Mesenchymal stem cell (in vitro differentiated cells and primary cell): ENCODE data around the gene CDK5RAP2.

ENCODE experiments used
- DNase-seq: peaks from one replicate; pipeline ENCODE4 v3.0.0-alpha.2; 2013
- H2AFZ ChIP-seq: one replicate; pipeline ENCODE4 v1.6.1; 2013; ENCODE audit warnings: low read depth, mild to moderate bottlenecking, control low read depth, inconsistent platforms, low read length, moderate library complexity
- H2AK5ac ChIP-seq: 2 replicates; pipeline ENCODE4 v1.6.1; 2013; ENCODE audit warnings: low read length, moderate library complexity, mild to moderate bottlenecking, inconsistent platforms; ENCODE audit not compliant: severe bottlenecking
- H2BK120ac ChIP-seq: one replicate; pipeline ENCODE4 v1.6.1; 2013; ENCODE audit warnings: low read depth, mild to moderate bottlenecking, inconsistent platforms, low read length, moderate library complexity
- H2BK12ac ChIP-seq, 2 experiments: one replicate each; pipeline ENCODE4 v1.6.1; 2013; ENCODE audit warnings: inconsistent platforms in 2 of 2, low read length in 2 of 2, mild to moderate bottlenecking in 2 of 2, moderate library complexity in 2 of 2, control low read depth in 1 of 2
- H2BK15ac ChIP-seq: one replicate; pipeline ENCODE4 v1.6.1; 2013; ENCODE audit warnings: mild to moderate bottlenecking, low read depth, inconsistent platforms; ENCODE audit not compliant: poor library complexity, severe bottlenecking
- H2BK5ac ChIP-seq: 2 replicates; pipeline ENCODE4 v1.6.1; 2013; ENCODE audit warnings: low read depth, mild to moderate bottlenecking, low read length, control low read depth, inconsistent platforms; ENCODE audit not compliant: poor library complexity, severe bottlenecking
- H3K14ac ChIP-seq, 2 experiments: one replicate each; pipeline ENCODE4 v1.6.1; 2013; ENCODE audit warnings: inconsistent platforms in 2 of 2, low read length in 2 of 2, control low read depth in 1 of 2, mild to moderate bottlenecking in 1 of 2, moderate library complexity in 1 of 2
- H3K18ac ChIP-seq, 2 experiments: one replicate each; pipeline ENCODE4 v1.6.1; 2013; ENCODE audit warnings: inconsistent platforms in 2 of 2, low read length in 2 of 2, control low read depth in 1 of 2, low read depth in 1 of 2, mild to moderate bottlenecking in 1 of 2
- H3K23ac ChIP-seq, 2 experiments: one replicate each; pipeline ENCODE4 v1.6.1; 2013; ENCODE audit warnings: inconsistent platforms in 2 of 2, low read length in 2 of 2, mild to moderate bottlenecking in 2 of 2, moderate library complexity in 2 of 2, control low read depth in 1 of 2
- H3K27ac ChIP-seq: 2 replicates; pipeline ENCODE4 v1.5.1; 2013; ENCODE audit warnings: mild to moderate bottlenecking, moderate library complexity, low read length, control low read depth, inconsistent platforms; ENCODE audit not compliant: poor library complexity, severe bottlenecking
- H3K27me3 ChIP-seq, 2 experiments: 2 replicates each; pipeline versions ENCODE4 v1.6.1 to v1.7.0; 2013; ENCODE audit warnings: low read length in 2 of 2, mild to moderate bottlenecking in 2 of 2, moderate library complexity in 2 of 2, control low read depth in 1 of 2, inconsistent platforms in 1 of 2; ENCODE audit not compliant: control insufficient read depth in 1 of 2, insufficient read depth in 1 of 2
- H3K36me3 ChIP-seq, 2 experiments: 2 replicates each; pipeline versions ENCODE4 v1.6.1 to v1.7.0; 2013; ENCODE audit warnings: low read length in 2 of 2, control low read depth in 1 of 2, inconsistent platforms in 1 of 2, low read depth in 1 of 2, mild to moderate bottlenecking in 1 of 2; ENCODE audit not compliant: insufficient read depth in 2 of 2, control insufficient read depth in 1 of 2
- H3K4ac ChIP-seq, 2 experiments: one replicate each; pipeline ENCODE4 v1.6.1; 2013; ENCODE audit warnings: inconsistent platforms in 2 of 2, low read length in 2 of 2, mild to moderate bottlenecking in 2 of 2, moderate library complexity in 2 of 2, control low read depth in 1 of 2, low read depth in 1 of 2
- H3K4me1 ChIP-seq: 2 replicates; pipeline ENCODE4 v1.6.1; 2013; ENCODE audit warnings: low read depth, low read length, control low read depth; ENCODE audit not compliant: control insufficient read depth, insufficient read depth
- H3K4me2 ChIP-seq: 2 replicates; pipeline ENCODE4 v1.6.1; 2013; ENCODE audit warnings: low read length, mild to moderate bottlenecking, inconsistent platforms; ENCODE audit not compliant: poor library complexity, severe bottlenecking
- H3K4me3 ChIP-seq, 2 experiments: 2 replicates each; pipeline versions ENCODE4 v1.5.1 to v1.7.0; 2013; ENCODE audit warnings: low read length in 2 of 2, mild to moderate bottlenecking in 2 of 2, control low read depth in 1 of 2, low read depth in 1 of 2; ENCODE audit not compliant: insufficient read depth in 1 of 2
- H3K79me1 ChIP-seq: replicated peaks from 2 replicates; pipeline ENCODE4 v1.6.1; 2013; ENCODE audit warnings: mild to moderate bottlenecking, control low read depth, low read length, inconsistent platforms; ENCODE audit not compliant: poor library complexity, severe bottlenecking
- H3K9ac ChIP-seq: 2 replicates; pipeline ENCODE4 v1.7.0; 2013; ENCODE audit warnings: mild to moderate bottlenecking, low read length, moderate library complexity
- H3K9me3 ChIP-seq: 2 replicates; pipeline ENCODE4 v1.7.0; 2013; ENCODE audit warnings: mild to moderate bottlenecking, low read length; ENCODE audit not compliant: control insufficient read depth
- H4K8ac ChIP-seq: one replicate; pipeline ENCODE4 v1.6.1; 2013; ENCODE audit warnings: inconsistent platforms, mild to moderate bottlenecking, low read length, moderate library complexity
- H4K91ac ChIP-seq: one replicate; pipeline ENCODE4 v1.6.1; 2013; ENCODE audit warnings: mild to moderate bottlenecking, low read length, inconsistent platforms
- WGBS: methylation state at CpG from one replicate; pipeline ENCODE4 v1.1.7; 2013; ENCODE audit warnings: mixed read lengths; 5-methylcytosine and 5-hydroxymethylcytosine counted together

Gene CDK5RAP2

GRCh38 chr9:120350596-120350995, 229.4 kb downstream of the CDK5RAP2 start:
- H3K4ac ChIP-seq, result no peak overlapping the region
- no peak overlapping the region for H3K27ac ChIP-seq
- no peak overlapping the region for H2BK15ac ChIP-seq
- no peak overlapping the region for H4K8ac ChIP-seq
- H2AK5ac ChIP-seq, result no peak overlapping the region
- no peak overlapping the region for H3K9ac ChIP-seq
- peaks cover 3% of the 10 kb centered on the region for H3K4me1 ChIP-seq
- no peak overlapping the region for H2BK12ac ChIP-seq
- H4K91ac ChIP-seq, result no peak overlapping the region
- H3K27me3 ChIP-seq, result no peaks in the 10 kb centered on the region
- no peak overlapping the region for H2AFZ ChIP-seq
- DNase-seq, result no peak
- no peaks in the 10 kb centered on the region for H3K79me1 ChIP-seq
- WGBS, result 92% methylated on average over 4 of the region's 4 CpGs
- H3K18ac ChIP-seq, result no peak overlapping the region
- H2BK5ac ChIP-seq, result no peak overlapping the region
- H2BK120ac ChIP-seq, result no peak overlapping the region
- no peak overlapping the region for H3K23ac ChIP-seq
- no peaks in the 10 kb centered on the region for H3K36me3 ChIP-seq
- no peak overlapping the region for H3K4me2 ChIP-seq
- H3K14ac ChIP-seq, result no peak overlapping the region
- H3K9me3 ChIP-seq, result no peaks in the 10 kb centered on the region
- no peak overlapping the region for H3K4me3 ChIP-seq

- no peaks in the 10 kb centered on the region for H3K27me3 ChIP-seq
- no peaks in the 10 kb centered on the region for H3K36me3 ChIP-seq
- H2AFZ ChIP-seq, result no peak overlapping the region
- H3K4me2 ChIP-seq, result peak overlapping the region; percentile 37
- no peak overlapping the region for H2BK15ac ChIP-seq
- H3K23ac ChIP-seq, result no peak overlapping the region
- H2AK5ac ChIP-seq, result no peak overlapping the region
- no peak overlapping the region for H2BK120ac ChIP-seq
- H2BK5ac ChIP-seq, result no peak overlapping the region
- peak overlapping the region; percentile 80 for H4K8ac ChIP-seq
- peak overlapping the region in 1 of 2 experiments; percentile 5 for H3K18ac ChIP-seq
- H3K79me1 ChIP-seq, result no peaks in the 10 kb centered on the region
- H3K9ac ChIP-seq, result no peak overlapping the region
- peak; percentile 49 for DNase-seq
- H2BK12ac ChIP-seq, result no peak overlapping the region
- H3K4me1 ChIP-seq, result peaks cover 3% of the 10 kb centered on the region
- no peaks in the 10 kb centered on the region for H3K9me3 ChIP-seq
- no peak overlapping the region for H4K91ac ChIP-seq
- H3K4ac ChIP-seq, result no peak overlapping the region
- no peak overlapping the region for H3K27ac ChIP-seq
- no peak overlapping the region for H3K14ac ChIP-seq
- WGBS, result 31% methylated on average over 16 of the region's 16 CpGs
- H3K4me3 ChIP-seq, result peak overlapping the region in 1 of 2 experiments; percentile 1
These were observed 231.0 kb downstream of the CDK5RAP2 start for GRCh38 chr9:120348951-120349429.

GRCh38 chr9:120345379-120345778, 234.6 kb downstream of the CDK5RAP2 start:
- WGBS, result 93% methylated on average over 2 of the region's 2 CpGs
- Histone ChIP-seq H2AK5ac (no peak overlapping the region), H2BK15ac (no peak overlapping the region), H2BK5ac (no peak overlapping the region), H4K8ac (no peak overlapping the region), H2AFZ (peak overlapping the region; percentile 18), H3K4ac (no peak overlapping the region), H2BK12ac (no peak overlapping the region), H3K27me3 (no peaks in the 10 kb centered on the region), H3K4me1 (peaks cover 3% of the 10 kb centered on the region), H3K9me3 (no peaks in the 10 kb centered on the region), H2BK120ac (no peak overlapping the region), H3K9ac (no peak overlapping the region), H3K79me1 (no peaks in the 10 kb centered on the region), H3K18ac (no peak overlapping the region), H3K14ac (no peak overlapping the region), H3K36me3 (no peaks in the 10 kb centered on the region), H3K27ac (no peak overlapping the region), H3K23ac (no peak overlapping the region), H3K4me3 (no peak overlapping the region), H4K91ac (no peak overlapping the region), H3K4me2 (no peak overlapping the region)
- no peak for DNase-seq

- H4K91ac ChIP-seq, result no peak overlapping the region
- no peak overlapping the region for H2BK12ac ChIP-seq
- WGBS, result 50% methylated on average over 2 of the region's 2 CpGs
- no peak overlapping the region for H2BK120ac ChIP-seq
- no peak overlapping the region for H3K23ac ChIP-seq
- no peak overlapping the region for H4K8ac ChIP-seq
- H3K36me3 ChIP-seq, result no peaks in the 10 kb centered on the region
- no peak overlapping the region for H2BK15ac ChIP-seq
- no peaks in the 10 kb centered on the region for H3K9me3 ChIP-seq
- H3K4me1 ChIP-seq, result peaks cover 3% of the 10 kb centered on the region
- no peak overlapping the region for H3K9ac ChIP-seq
- H3K4ac ChIP-seq, result no peak overlapping the region
- peak; percentile 52 for DNase-seq
- H3K27ac ChIP-seq, result no peak overlapping the region
- H3K4me3 ChIP-seq, result no peak overlapping the region
- no peak overlapping the region for H2AK5ac ChIP-seq
- H3K14ac ChIP-seq, result no peak overlapping the region
- H3K18ac ChIP-seq, result no peak overlapping the region
- no peaks in the 10 kb centered on the region for H3K79me1 ChIP-seq
- no peaks in the 10 kb centered on the region for H3K27me3 ChIP-seq
- no peak overlapping the region for H3K4me2 ChIP-seq
- H2AFZ ChIP-seq, result no peak overlapping the region
- H2BK5ac ChIP-seq, result no peak overlapping the region
These were observed 235.7 kb downstream of the CDK5RAP2 start for GRCh38 chr9:120344230-120344629.
